ENCODE data around the gene IYD.
"Not testable (repeated sequence)": the region's sequence is repeated elsewhere in the genome, so short reads cannot be mapped to it uniquely, and the experiment has no call there.

DNA sequence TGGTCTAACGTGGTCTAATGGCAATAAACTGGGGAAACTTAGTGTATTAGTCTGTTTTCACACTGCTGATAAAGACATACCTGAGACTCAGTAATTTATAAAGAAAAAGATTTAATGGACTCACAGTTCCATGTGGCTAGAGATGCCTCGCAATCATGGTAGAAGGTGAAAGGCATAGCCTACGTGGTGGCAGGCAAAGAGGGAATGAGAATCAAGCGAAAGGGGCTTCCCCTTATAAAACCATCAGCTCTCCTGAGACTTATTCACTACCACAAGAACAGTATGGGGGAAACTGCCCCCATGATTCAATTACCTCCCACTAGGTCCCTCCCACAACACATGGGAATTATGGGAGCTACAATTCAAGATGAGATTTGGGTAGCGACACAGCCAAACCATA, 5.5 kb downstream of the IYD start:
- not testable (repeated sequence) for TF ChIP-seq CTCF (IDR thresholded peaks at IDR 0.05); ZFX (IDR thresholded peaks at IDR 0.05; ENCODE audit: borderline replicate concordance)
